ENCODE data around the gene ILF2. TPM values are rescaled to one million over a fixed set of nuclear protein-coding genes. Genes with fewer than 3 reads are reported as not detected.

Gene ILF2
- total and polyA plus RNA-seq, 2 of the 13 experiments (the other 11 are each of a cell fraction or from before 2014, with no cell fraction given) = 292 to 366 TPM

- intact Hi-C loops (cut with micrococcal nuclease; ENCODE audit: unreplicated experiment) = no loop called here
- TF ChIP-seq UBTF (CRISPR knock-in tag; IDR thresholded peaks at IDR 0.05) = no peak
- no peak for TF ChIP-seq PATZ1 (CRISPR knock-in tag; IDR thresholded peaks at IDR 0.05)
- no peak for TF ChIP-seq HNRNPLL (IDR thresholded peaks at IDR 0.05; ENCODE audit: low read depth, low read length, poor library complexity, severe bottlenecking)
- TF ChIP-seq ERF (CRISPR knock-in tag; IDR thresholded peaks at IDR 0.05) = no peak
- no peak for TF ChIP-seq STAT5B (CRISPR knock-in tag; IDR thresholded peaks at IDR 0.05)
- TF ChIP-seq ZNF841 (CRISPR knock-in tag; IDR thresholded peaks at IDR 0.05; ENCODE audit: borderline replicate concordance) = no peak
- no peak for TF ChIP-seq ZNF577 (CRISPR knock-in tag; IDR thresholded peaks at IDR 0.05; ENCODE audit: borderline replicate concordance, low read depth)
- no peak for TF ChIP-seq KLF13 (CRISPR knock-in tag; IDR thresholded peaks at IDR 0.05)
- no peak for TF ChIP-seq ZNF737 (CRISPR knock-in tag; IDR thresholded peaks at IDR 0.05; ENCODE audit: borderline replicate concordance)
- no peak for TF ChIP-seq SYNCRIP (IDR thresholded peaks at IDR 0.05; ENCODE audit: insufficient read depth, low read depth, low read length)
- no peak for TF ChIP-seq MYPOP (CRISPR knock-in tag; IDR thresholded peaks at IDR 0.05)
- no peak for TF ChIP-seq FOXO4 (CRISPR knock-in tag; conservative IDR thresholded peaks at IDR 0.05)
- TF ChIP-seq ZNF138 (CRISPR knock-in tag; IDR thresholded peaks at IDR 0.05; ENCODE audit: low read depth) = no peak
- TF ChIP-seq FOSL1 (CRISPR knock-in tag; IDR thresholded peaks at IDR 0.05; ENCODE audit: borderline replicate concordance) = no peak
- TF ChIP-seq TBL1XR1 (IDR thresholded peaks at IDR 0.05; ENCODE audit: borderline replicate concordance, low read length, partially characterized antibody) = no peak
- TF ChIP-seq BCL3 (CRISPR knock-in tag; IDR thresholded peaks at IDR 0.05) = no peak
- Histone ChIP-seq H3K27me3 (ENCODE audit: control insufficient read depth in 1 of 2, insufficient read depth in 2 of 2, low read length in 2 of 2) (no peaks in the 10 kb centered on the region), H3K9ac (ENCODE audit: insufficient read depth, low read depth, low read length) (no peak overlapping the region), H3K36me3 (replicated peaks in 1 of 2; ENCODE audit: control insufficient read depth in 1 of 2, insufficient read depth in 2 of 2, low read length in 2 of 2) (peaks cover 20 to 72% of the 10 kb centered on the region in 2 experiments), H3K4me3 (replicated peaks in 1 of 3; ENCODE audit: insufficient read depth in 1 of 3, low read depth in 2 of 3, low read length in 3 of 3) (no peak overlapping the region), H4K20me1 (ENCODE audit: insufficient read depth, low read length) (peaks cover 13% of the 10 kb centered on the region), H3K27ac (ENCODE audit: extremely low read length, insufficient read depth, low read length) (no peak overlapping the region), H2AFZ (ENCODE audit: low read length) (no peak overlapping the region), H3K4me2 (ENCODE audit: low read depth, low read length) (no peak overlapping the region), H3K9me3 (ENCODE audit: low read length) (no peaks in the 10 kb centered on the region), H3K4me1 (ENCODE audit: insufficient read depth, low read length) (peaks cover 28% of the 10 kb centered on the region), H3K79me2 (ENCODE audit: insufficient read depth, low read length) (peaks cover 36% of the 10 kb centered on the region)
- no peak for ATAC-seq
- no TSS peak for BruUV-seq (replicated peaks)
- DNase-seq (ENCODE audit: low spot score) = no peak
- FAIRE-seq = no peak
- POLR2A ChIA-PET = interaction anchor here (0.7 to 1.7 kb wide), 5 partner anchors 9 to 60 kb away, joined by 3 to 6 read pairs (median 3); partner anchors contain the start of genes S100A1 and S100A13
- WGBS (ENCODE audit: low lambda C conversion rate) = 95% methylated on average over 6 of the region's 6 CpGs
- CTCF ChIA-PET (ENCODE audit: low intra/inter-chr PET ratio, low total read pairs) = no interaction called here
- in situ Hi-C loops (cut with HindIII; ENCODE audit: extremely low pct_ligation_motif_present, low pct_unique_long_range_greater_than_20kb) = no loop called here
Measured at GRCh38 chr1:153638261-153638660, 32.5 kb downstream of the ILF2 start.
